GM19324 (cell line): ENCODE measurements around the gene KCNH1.

Source experiments
- ATAC-seq: cut with Tn5 transposase; IDR thresholded peaks from one replicate; pipeline ENCODE4 v1.9.1; 2021; ENCODE audit warnings: mild to moderate bottlenecking, moderate library complexity; ENCODE audit not compliant: unreplicated experiment, low FRiP score

KCNH1 gene

DNA sequence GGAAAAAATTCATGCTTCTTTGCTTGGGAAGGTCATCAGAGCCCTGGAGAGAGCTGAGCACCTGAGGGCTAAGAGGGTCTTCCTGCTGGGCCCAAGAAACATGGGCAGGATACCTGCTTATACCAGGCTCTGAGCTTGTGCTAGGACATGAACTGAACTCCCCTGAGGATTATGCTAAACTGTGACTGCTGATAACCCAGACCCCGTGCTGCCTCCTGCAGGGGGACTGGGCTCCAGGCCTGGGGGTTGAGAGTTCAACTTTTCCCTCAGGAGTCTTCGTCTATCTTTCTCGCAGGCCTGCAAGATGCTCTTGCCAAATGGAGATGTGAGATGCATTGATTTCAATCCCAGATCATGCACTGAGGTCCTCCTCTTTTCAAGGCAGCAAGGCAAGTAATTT is 436.8 kb downstream of the KCNH1 start:
- ATAC-seq: no peak

GRCh38 chr1:210696709-210697108 is 437.2 kb downstream of the KCNH1 start:
- peak; percentile 72 for ATAC-seq

GRCh38 chr1:210695026-210695425 is 438.9 kb downstream of the KCNH1 start:
- no peak for ATAC-seq

DNA sequence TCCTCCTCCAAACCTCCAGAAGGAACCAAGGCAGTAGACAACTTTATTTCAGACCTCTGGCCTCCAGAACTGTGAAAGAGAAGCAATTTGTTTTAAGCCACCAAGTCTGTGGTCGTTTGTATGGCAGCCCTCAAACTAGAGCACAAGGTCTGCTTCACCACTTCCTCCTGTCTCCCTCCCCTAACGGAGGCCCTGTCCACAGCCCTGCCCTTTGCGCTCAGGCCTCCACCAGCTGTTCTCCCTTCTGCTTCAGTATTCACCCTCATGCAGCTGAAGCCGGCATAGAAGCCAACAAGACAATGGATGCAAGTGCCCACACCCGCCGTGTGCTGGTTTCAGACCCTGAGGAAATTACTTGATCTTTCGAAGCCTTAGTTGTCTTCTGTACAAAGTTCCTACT is 441.2 kb downstream of the KCNH1 start:
- ATAC-seq: no peak

- ATAC-seq: no peak
Observed at GRCh38 chr1:210691039-210691610, 442.8 kb downstream of the KCNH1 start.

DNA sequence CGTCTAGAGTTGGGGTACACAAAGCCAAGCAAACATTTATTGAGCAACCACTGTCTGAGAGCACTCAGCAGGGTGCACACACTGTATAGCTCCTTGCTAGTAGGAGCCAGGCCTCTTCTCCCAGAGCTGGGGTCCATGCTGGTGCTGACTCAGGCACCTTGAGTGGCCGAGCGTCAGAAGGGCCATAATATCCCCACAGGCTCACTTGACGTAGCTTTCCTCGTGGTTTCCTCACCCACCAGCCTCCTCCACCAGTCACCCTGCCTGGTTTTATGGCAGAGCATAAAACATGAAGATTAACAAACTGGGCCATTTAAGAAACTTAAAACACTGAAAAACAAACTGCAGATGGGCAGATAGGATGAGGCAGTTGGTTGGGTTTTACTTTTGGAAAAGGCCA is 443.7 kb downstream of the KCNH1 start:
- no peak for ATAC-seq

- no peak for ATAC-seq
Observed at GRCh38 chr1:210689826-210690225, 444.1 kb downstream of the KCNH1 start.

- no peak for ATAC-seq
Observed at GRCh38 chr1:210688512-210689234, 445.3 kb downstream of the KCNH1 start.

- no peak for ATAC-seq
Observed at GRCh38 chr1:210687582-210688279, 446.2 kb downstream of the KCNH1 start.

- ATAC-seq: no peak
Observed at GRCh38 chr1:210686841-210687240, 447.1 kb downstream of the KCNH1 start.

DNA sequence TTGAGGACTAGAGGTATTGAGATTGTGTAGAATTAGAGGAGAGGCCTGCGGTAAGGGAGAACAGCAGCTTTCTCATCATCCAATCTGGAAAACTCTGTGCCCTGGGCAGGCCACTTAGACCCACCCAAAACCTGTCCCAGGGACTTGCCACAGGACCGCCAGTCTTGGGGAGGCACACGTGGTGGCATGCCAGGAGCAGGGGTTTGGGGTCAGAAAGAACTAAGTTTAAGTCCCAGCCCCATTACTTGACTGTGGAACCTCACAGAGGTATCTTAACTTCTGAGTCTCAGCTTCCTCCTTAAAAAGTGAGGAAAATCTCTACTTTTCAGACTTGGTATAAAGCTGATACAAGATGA is 448.7 kb downstream of the KCNH1 start:
- peak; percentile 5 for ATAC-seq

- peak; percentile 55 for ATAC-seq
Observed at GRCh38 chr1:210684466-210685294, 449.3 kb downstream of the KCNH1 start.

- no peak for ATAC-seq
Observed at GRCh38 chr1:210683403-210684047, 450.4 kb downstream of the KCNH1 start.

DNA sequence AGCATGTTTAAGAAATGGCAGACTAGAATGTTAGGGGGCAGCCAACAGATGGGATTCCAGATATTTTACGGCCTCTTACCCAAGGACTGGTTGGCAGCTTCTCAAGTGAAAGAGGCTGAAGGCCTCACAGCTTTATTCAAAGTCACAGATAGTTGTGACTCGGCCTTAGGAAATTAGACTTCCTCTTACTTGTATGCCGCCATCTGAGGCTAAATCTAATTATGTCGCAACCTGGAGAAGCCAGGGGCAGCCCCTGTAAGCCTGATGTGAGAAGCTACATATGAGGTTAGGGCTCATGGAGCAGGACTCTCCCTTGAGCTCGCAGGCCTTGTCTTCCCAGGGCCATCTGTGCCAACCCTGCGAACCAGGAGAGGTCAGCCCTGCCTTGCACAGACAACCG is 452.8 kb downstream of the KCNH1 start:
- no peak for ATAC-seq

DNA sequence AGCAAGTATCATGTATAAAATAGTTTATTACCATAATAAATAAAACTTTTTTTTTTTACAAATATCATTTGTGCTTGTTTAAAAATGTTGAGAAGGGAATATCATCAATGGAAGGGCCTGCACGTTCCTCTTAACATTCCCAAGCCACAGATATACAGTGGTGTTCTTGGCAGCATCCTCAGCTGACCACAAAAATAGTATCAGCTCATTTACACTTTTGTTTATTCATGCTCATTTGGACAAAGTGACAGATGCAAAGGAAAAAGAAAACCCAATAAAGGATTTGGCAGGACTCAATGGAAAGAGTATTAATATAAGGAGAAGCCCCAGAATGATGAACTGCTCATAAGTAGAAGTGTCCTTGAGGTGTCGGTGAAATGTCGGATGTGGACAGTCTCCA is 455.6 kb downstream of the KCNH1 start:
- no peak for ATAC-seq

GRCh38 chr1:210677533-210677932 is 456.4 kb downstream of the KCNH1 start:
- ATAC-seq: no peak

DNA sequence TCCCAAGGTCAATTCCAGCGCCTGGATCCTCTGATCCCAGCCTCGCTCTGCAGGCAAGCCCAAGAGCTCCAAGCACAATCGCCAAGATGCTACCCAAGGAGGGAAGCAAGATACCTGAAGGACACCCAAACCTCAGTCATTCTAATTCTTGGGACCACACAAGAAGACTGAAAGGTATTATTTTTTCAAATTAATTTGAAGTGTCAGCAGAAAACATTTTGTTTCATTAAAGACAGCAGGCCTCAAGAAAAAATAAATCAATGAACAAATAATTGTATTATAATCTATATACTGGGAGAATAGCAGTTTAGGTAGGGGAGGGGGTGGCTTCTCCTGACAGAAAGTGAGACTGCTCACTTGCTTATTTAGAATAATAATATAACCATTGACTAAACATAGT is 457.4 kb downstream of the KCNH1 start:
- ATAC-seq: no peak

- ATAC-seq: no peak
Observed at GRCh38 chr1:210674151-210674550, 459.8 kb downstream of the KCNH1 start.

DNA sequence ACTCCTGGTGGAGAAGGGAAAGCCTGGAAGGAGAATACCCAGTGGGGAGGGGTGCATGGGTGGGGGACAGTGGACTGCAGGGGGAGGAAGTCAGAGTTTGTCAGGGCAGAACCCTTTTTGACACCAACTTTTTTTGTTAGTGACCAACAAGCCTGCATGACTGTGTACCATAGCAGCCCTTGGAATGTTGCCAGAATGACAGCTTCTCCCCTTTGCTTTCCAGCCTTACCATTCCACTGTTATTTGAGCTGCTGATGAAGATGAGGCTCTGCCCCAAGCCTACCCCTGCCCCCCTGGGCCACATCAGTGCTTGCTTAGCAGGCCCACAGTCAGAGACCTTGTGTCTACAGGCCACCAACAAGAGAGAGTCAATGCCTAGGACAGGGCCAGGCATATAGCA is 464.0 kb downstream of the KCNH1 start:
- ATAC-seq: no peak

DNA sequence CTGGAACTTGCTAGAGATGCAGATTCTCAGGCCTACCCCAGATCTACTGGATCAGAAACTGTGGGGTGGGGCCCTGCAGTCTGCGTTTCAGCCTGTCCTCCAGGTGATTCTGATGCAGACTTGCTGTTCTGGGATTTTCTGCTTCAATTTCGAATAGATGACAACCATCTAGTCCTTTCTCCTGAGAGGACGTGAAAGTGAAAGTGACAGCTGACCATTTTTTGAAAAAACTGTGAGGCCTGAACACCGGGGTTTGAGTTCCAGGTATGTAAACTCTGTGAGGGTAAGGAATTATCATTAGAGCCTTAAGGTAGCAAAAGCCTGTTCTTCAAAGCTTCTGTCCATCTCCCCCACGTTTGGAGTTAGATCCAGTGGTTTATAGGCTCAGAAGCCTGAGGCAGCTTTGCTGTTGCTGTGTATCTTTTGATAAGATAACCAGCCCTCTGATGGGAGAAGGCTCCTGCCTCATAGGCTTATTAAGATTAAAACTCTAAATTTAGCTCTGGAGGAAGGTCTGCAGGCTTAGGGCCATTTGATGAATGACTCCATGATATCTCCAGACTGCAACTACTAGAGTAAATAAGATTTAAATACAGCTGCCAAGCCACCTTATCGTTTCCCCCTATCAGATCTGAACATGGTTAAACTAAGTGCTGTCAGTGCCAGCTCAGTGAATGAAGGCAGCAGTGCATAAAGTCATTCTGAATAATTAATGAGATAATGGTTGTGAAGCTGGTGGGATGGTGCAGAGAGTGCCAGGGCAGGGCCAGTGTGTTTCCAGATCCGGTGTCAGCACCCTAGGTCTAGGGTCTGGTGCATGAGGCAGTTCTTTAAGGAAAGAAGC is 470.0 kb downstream of the KCNH1 start:
- ATAC-seq: no peak
